ENCODE results near the gene RASGEF1C.

GRCh38 chr5:180133060-180133459 lies 76.0 kb downstream of the RASGEF1C start:
- TF ChIP-seq, protein P1, sequence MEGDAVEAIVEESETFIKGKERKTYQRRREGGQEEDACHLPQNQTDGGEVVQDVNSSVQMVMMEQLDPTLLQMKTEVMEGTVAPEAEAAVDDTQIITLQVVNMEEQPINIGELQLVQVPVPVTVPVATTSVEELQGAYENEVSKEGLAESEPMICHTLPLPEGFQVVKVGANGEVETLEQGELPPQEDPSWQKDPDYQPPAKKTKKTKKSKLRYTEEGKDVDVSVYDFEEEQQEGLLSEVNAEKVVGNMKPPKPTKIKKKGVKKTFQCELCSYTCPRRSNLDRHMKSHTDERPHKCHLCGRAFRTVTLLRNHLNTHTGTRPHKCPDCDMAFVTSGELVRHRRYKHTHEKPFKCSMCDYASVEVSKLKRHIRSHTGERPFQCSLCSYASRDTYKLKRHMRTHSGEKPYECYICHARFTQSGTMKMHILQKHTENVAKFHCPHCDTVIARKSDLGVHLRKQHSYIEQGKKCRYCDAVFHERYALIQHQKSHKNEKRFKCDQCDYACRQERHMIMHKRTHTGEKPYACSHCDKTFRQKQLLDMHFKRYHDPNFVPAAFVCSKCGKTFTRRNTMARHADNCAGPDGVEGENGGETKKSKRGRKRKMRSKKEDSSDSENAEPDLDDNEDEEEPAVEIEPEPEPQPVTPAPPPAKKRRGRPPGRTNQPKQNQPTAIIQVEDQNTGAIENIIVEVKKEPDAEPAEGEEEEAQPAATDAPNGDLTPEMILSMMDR (IDR thresholded peaks at IDR 0.05): no peak
- TF ChIP-seq POLR2A (IDR thresholded peaks at IDR 0.05; ENCODE audit: low read depth) (no peak), EP300 (IDR thresholded peaks at IDR 0.05) (no peak), POLR2AphosphoS5 (IDR thresholded peaks at IDR 0.05) (no peak)
